Glutamatergic neuron (in vitro differentiated cells): Measurements from ENCODE around the gene C6orf136. TPM values are rescaled to one million over a fixed set of nuclear protein-coding genes. Genes with fewer than 3 reads are reported as not detected.

Experiments used
- DNase-seq: peaks from one replicate; pipeline ENCODE4 v3.0.0; 2022
- H3K27ac Mint-ChIP-seq: one replicate; pipeline ENCODE4 v1.8.0; 2020; ENCODE audit warnings: mild to moderate bottlenecking, mixed read lengths, inconsistent platforms; ENCODE audit not compliant: unreplicated experiment
- H3K27me3 Mint-ChIP-seq: one replicate; pipeline ENCODE4 v1.8.0; 2020; ENCODE audit warnings: mild to moderate bottlenecking, moderate library complexity, mixed read lengths, inconsistent platforms; ENCODE audit not compliant: unreplicated experiment
- H3K36me3 Mint-ChIP-seq: one replicate; pipeline ENCODE4 v1.8.0; 2020; ENCODE audit warnings: mild to moderate bottlenecking, mixed read lengths, inconsistent platforms; ENCODE audit not compliant: unreplicated experiment
- H3K4me1 Mint-ChIP-seq: one replicate; pipeline ENCODE4 v1.8.0; 2020; ENCODE audit warnings: mild to moderate bottlenecking, low read depth, mixed read lengths, inconsistent platforms; ENCODE audit not compliant: unreplicated experiment
- H3K4me3 Mint-ChIP-seq: one replicate; pipeline ENCODE4 v1.8.0; 2020; ENCODE audit warnings: mild to moderate bottlenecking, mixed read lengths, inconsistent platforms; ENCODE audit not compliant: unreplicated experiment
- H3K9me3 Mint-ChIP-seq: one replicate; pipeline ENCODE4 v1.8.0; 2020; ENCODE audit warnings: mild to moderate bottlenecking, moderate library complexity, mixed read lengths, inconsistent platforms; ENCODE audit not compliant: unreplicated experiment
- CTCF ChIP-seq: fragments of 200-600 bp; sonication (generic); IDR thresholded peaks from one replicate; pipeline ENCODE4 v1.5.0; 2021; ENCODE audit not compliant: partially characterized antibody, unreplicated experiment
- total RNA-seq: library from RNA; stranded (reverse); fragmentation: NEBNext Ultra II Directional; extraction: Animal tissue kit (Norgen Biotek cat#: 25700); gene quantifications from one replicate; pipeline ENCODE4 v1.2.1, GENCODE V29; 2021; ENCODE audit not compliant: unreplicated experiment

The C6orf136 gene
- total RNA-seq, 1 donor from 2014 or later: 13.7 TPM

- Mint-ChIP-seq H3K36me3 (no peaks in the 10 kb centered on the region), H3K9me3 (no peaks in the 10 kb centered on the region), H3K4me1 (peaks cover 6% of the 10 kb centered on the region), H3K27ac (no peak overlapping the region), H3K27me3 (peaks cover 2% of the 10 kb centered on the region), H3K4me3 (no peak overlapping the region)
- no peak for DNase-seq
- no peak for TF ChIP-seq CTCF
Measured at GRCh38 chr6:30696432-30696831, 49.5 kb downstream of the C6orf136 start.

GRCh38 chr6:30700340-30700739, 53.4 kb downstream of the C6orf136 start:
- peaks cover 6% of the 10 kb centered on the region for H3K9me3 Mint-ChIP-seq
- H3K27me3 Mint-ChIP-seq: peaks cover 6% of the 10 kb centered on the region
- H3K27ac Mint-ChIP-seq: peak overlapping the region; percentile 11
- TF ChIP-seq CTCF: no peak
- H3K36me3 Mint-ChIP-seq: peaks cover 5% of the 10 kb centered on the region
- H3K4me1 Mint-ChIP-seq: no peaks in the 10 kb centered on the region
- H3K4me3 Mint-ChIP-seq: no peak overlapping the region
- DNase-seq: no peak

Other genes starting within 250 kb of the C6orf136 start
- 18.1 TPM for gene HLA-E, start 157.6 kb upstream of the C6orf136 start, total RNA-seq
- 42.1 TPM for gene GNL1, start 90.6 kb upstream of the C6orf136 start, total RNA-seq
- 34.7 TPM for gene PRR3, start 89.8 kb upstream of the C6orf136 start, total RNA-seq
- 62.7 TPM for gene ABCF1, start 75.7 kb upstream of the C6orf136 start, total RNA-seq
- 99.7 TPM for gene PPP1R10, start 29.9 kb upstream of the C6orf136 start, total RNA-seq
- 40.0 TPM for gene MRPS18B, start 29.3 kb upstream of the C6orf136 start, total RNA-seq
- gene ATAT1, start 20.3 kb upstream of the C6orf136 start, total RNA-seq: 131 TPM
- 26.9 TPM for gene DHX16, start 25.9 kb downstream of the C6orf136 start, total RNA-seq
- gene PPP1R18, start 39.5 kb downstream of the C6orf136 start, total RNA-seq: 175 TPM
- 52.2 TPM for gene NRM, start 43.9 kb downstream of the C6orf136 start, total RNA-seq
- 50.4 TPM for gene MDC1, start 70.1 kb downstream of the C6orf136 start, total RNA-seq
- 2,264 TPM for gene TUBB, start 73.2 kb downstream of the C6orf136 start, total RNA-seq
- gene FLOT1, start 95.6 kb downstream of the C6orf136 start, total RNA-seq: 191 TPM
- 13.5 TPM for gene IER3, start 97.4 kb downstream of the C6orf136 start, total RNA-seq
- 120 TPM for gene DDR1, start 237.4 kb downstream of the C6orf136 start, total RNA-seq